GM18858 (cell line): ENCODE data around the gene NYAP2.

Experiments
- ATAC-seq: cut with Tn5 transposase; IDR thresholded peaks from one replicate; pipeline ENCODE4 v1.9.1; 2021; ENCODE audit not compliant: unreplicated experiment

The NYAP2 gene

GRCh38 chr2:225472161-225472560 is 72.7 kb downstream of the NYAP2 start:
- ATAC-seq, result no peak

- ATAC-seq, result no peak
Measured at GRCh38 chr2:225479386-225479785, 79.9 kb downstream of the NYAP2 start.

GRCh38 chr2:225484751-225485150 is 85.2 kb downstream of the NYAP2 start:
- ATAC-seq, result no peak

- ATAC-seq, result no peak
Measured at GRCh38 chr2:225486236-225486635, 86.7 kb downstream of the NYAP2 start.

GRCh38 chr2:225487878-225488416 is 88.4 kb downstream of the NYAP2 start:
- no peak for ATAC-seq

- no peak for ATAC-seq
Measured at GRCh38 chr2:225488743-225489142, 89.2 kb downstream of the NYAP2 start.

GRCh38 chr2:225493420-225494099 is 94.0 kb downstream of the NYAP2 start:
- no peak for ATAC-seq

- no peak for ATAC-seq
Measured at GRCh38 chr2:225494100-225494459, 94.6 kb downstream of the NYAP2 start.

- no peak for ATAC-seq
Measured at GRCh38 chr2:225495706-225496105, 96.2 kb downstream of the NYAP2 start.

GRCh38 chr2:225496568-225496967 is 97.1 kb downstream of the NYAP2 start:
- no peak for ATAC-seq

- no peak for ATAC-seq
Measured at GRCh38 chr2:225497166-225497565, 97.7 kb downstream of the NYAP2 start.

- ATAC-seq, result no peak
Measured at GRCh38 chr2:225501022-225501421, 101.5 kb downstream of the NYAP2 start.

GRCh38 chr2:225502971-225503370 is 103.5 kb downstream of the NYAP2 start:
- no peak for ATAC-seq

GRCh38 chr2:225510796-225511195 is 111.3 kb downstream of the NYAP2 start:
- ATAC-seq, result no peak

- no peak for ATAC-seq
Measured at GRCh38 chr2:225512469-225512868, 113.0 kb downstream of the NYAP2 start.

- ATAC-seq, result no peak
Measured at GRCh38 chr2:225512876-225513540, 113.5 kb downstream of the NYAP2 start.

- ATAC-seq, result no peak
Measured at GRCh38 chr2:225515033-225515432, 115.5 kb downstream of the NYAP2 start.

- ATAC-seq, result no peak
Measured at GRCh38 chr2:225526760-225527390, 127.4 kb downstream of the NYAP2 start.

GRCh38 chr2:225531559-225531958 is 132.0 kb downstream of the NYAP2 start:
- ATAC-seq, result no peak

- ATAC-seq, result no peak
Measured at GRCh38 chr2:225532096-225532495, 132.6 kb downstream of the NYAP2 start.

- no peak for ATAC-seq
Measured at GRCh38 chr2:225534037-225534436, 134.5 kb downstream of the NYAP2 start.

- ATAC-seq, result no peak
Measured at GRCh38 chr2:225534697-225535096, 135.2 kb downstream of the NYAP2 start.
